Right forelimb (tissue), 1 donor: ENCODE results near the gene LZTS2.
A peak's percentile ranks its signal among the peaks of the same experiment; 100 is the strongest.
"Not testable (repeated sequence)": the region's sequence is repeated elsewhere in the genome, so short reads cannot be mapped to it uniquely, and the experiment has no call there.

Source experiments
- DNase-seq: peaks from one replicate; pipeline ENCODE4 v3.0.0-alpha.2; 2018

The LZTS2 gene, protein sequence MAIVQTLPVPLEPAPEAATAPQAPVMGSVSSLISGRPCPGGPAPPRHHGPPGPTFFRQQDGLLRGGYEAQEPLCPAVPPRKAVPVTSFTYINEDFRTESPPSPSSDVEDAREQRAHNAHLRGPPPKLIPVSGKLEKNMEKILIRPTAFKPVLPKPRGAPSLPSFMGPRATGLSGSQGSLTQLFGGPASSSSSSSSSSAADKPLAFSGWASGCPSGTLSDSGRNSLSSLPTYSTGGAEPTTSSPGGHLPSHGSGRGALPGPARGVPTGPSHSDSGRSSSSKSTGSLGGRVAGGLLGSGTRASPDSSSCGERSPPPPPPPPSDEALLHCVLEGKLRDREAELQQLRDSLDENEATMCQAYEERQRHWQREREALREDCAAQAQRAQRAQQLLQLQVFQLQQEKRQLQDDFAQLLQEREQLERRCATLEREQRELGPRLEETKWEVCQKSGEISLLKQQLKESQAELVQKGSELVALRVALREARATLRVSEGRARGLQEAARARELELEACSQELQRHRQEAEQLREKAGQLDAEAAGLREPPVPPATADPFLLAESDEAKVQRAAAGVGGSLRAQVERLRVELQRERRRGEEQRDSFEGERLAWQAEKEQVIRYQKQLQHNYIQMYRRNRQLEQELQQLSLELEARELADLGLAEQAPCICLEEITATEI

DNA sequence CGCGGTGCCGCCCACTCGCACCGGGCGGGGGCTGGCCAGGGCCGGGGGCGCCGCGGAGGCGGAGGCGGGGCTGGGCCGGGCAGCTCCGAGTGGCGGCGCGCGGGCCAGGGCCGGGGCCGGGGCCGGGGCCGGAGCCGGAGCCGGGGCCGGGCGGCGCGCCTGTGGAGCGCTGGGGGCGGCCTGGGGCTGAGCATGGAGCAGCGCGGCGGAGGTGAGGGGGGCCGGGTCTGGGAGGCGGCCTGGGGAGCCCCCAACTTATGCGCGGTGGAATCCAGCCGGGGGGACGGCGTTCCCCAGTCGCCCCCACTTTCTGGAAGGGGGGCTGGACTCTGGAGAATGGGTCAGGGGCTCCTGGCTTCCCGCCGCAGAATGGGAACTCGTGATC, at the start of gene LZTS2:
LZTS2 (plus strand) TSS at position 67 of the 385 bp plus-strand sequence. CDS start 2,731 bp downstream, outside the sequence.
- DNase-seq: no peak

DNA sequence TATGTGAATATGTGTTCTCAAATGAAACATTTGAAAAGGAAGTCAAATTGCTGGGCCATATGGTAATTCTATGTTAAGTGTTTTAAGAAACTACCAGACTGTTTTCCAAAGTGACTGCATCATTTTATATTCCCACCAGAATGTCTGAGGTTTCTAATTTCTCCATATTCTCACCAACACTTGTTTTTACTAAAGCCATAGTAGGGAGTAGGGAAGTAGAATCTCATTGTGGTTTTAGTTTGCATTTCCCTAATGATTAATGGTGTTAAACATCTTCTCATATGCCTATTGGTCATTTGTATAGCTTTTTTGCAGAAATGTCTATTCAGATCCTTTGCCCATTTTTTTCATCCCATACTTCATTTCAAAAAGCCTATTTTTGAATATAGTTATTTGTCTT, 39.4 kb upstream of the LZTS2 start:
- no peak for DNase-seq

DNA sequence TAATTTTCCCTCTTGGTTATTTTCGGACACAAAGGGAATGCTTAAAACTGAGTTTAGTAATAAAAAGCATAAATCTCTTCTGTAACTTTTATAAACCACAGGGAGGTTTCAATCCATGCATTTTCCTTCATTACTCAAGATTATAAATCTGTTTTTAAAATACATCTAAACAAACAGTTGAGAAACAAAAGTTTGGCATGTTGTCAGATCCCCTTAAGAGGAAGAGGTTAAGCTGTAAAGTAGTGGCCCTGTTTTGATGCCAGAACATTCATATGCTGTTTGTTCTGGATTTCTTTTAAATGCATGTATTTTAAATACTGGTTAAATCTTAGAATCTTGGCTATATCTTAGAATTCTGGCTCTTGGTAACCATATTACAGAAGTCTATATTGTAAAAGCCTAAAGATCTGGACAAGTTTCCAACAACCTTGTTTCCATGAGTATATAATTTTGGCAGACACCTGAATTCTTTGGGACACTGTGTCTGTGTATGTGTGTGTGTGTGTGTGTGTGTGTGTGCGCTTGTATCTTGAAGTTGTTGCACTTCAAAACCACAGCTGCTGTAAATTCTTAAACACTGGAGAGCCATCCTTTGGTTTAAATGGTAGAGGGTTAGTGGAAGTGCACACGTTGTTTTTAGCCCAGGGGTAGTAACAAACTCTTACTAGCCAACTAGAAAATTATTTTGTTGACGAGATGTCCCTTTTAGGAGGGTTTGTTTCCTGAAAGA, 37.1 kb upstream of the LZTS2 start:
- DNase-seq: no peak

DNA sequence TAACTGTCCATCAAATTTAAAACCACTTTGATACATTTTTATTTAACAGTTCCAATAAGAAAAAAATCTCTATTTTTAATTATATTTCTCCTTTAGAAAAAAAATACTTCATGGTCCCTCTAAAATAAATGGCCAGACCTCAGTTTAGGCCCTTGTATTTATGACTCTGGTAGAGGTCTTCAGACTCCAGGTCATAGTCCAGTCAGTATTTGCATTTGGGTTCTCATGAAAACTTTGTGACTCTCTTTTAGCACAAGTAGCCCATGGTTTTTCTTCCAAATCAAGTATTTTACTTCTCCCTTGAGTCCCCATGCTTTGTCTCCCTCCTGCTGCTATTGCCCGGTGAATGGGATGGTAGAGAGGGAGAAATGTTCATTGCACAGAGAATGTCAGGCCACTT, 35.8 kb upstream of the LZTS2 start:
- DNase-seq: no peak

DNA sequence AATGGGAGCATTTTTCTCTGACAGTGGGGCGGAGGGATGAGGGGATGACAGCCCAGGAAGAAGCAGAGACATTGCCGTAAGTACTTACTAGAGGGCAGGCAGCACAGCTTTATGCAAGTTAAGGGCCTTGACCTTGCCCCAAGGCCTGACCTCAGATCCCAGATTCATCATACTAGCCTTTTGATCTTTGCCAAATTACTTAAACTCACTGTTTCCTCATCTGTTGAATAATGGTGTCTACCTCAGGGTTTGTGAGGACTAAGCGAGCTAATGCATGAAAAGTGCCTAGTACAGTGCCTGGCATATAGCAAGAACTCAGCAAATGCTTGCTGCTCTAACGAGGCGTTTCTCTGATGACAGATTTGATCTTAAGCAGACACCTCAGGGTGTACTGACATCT, 33.8 kb upstream of the LZTS2 start:
- DNase-seq: no peak

DNA sequence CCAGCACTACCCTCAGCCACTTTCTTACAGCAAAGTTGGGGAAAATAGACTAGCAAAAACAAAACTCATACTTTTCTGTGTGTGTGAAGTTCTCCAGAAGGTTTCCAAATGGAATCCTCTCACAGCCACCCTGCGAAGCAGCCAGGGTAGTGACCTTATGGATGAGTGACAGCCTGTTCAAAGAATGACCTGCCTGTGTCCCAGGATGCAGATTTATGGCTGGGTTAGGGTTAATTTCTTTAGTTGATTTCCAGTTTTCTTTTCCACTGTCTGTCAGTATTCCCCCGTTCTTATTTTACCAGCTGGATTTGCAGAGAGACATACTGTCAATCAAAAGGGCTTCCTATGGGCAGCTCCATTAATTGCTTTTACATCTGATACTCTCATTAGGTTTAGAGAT, 32.7 kb upstream of the LZTS2 start:
- no peak for DNase-seq

DNA sequence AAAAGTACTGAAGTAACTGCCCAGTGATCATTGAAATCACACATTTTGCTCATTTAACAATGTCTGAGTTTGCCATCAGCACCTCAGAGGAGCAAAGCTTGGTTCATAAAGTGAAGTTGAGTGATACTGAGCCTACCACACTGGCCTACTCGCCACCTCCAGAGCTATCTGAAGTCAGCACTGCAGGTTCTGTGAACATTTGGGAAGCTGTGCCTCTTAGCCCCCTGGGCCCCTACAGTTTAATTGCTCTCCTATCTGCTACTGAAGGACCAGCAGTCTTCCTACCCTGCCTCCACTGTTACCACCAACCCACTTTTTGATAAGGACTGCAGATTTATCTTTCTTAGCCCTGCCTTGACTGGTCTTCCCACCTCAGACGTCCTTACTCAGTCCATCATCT, 32.3 kb upstream of the LZTS2 start:
- no peak for DNase-seq

DNA sequence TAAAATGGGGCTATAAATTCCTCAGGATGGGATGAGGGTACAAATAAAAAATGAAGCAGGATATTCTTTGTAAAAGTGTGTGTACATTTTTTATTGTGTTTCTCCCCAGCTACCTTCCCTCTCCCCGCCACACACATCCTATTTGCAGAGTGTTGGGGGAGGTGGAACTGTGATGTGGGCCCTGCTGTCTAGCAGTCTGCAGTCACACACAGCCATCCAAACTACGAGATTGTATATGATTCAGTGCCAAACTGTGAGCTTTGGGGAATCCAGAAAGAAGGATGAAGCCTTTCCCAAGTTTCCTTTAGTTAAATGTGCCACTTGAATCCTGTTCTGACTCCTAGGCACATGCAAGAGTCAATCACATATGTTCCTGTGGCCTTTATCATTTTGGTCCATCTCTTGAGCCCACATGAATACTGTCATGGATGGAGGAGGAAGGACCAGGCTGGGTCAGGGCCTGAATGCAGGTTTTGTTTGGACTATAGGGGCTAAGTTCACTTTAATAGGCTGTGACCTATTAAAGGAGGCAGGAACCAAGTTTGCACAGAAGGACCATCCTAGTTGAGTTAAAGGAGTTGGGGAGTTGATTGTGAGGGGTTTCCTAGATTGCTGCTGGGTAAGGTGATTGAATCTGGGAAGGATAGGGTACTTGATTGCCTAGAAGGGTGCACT, 31.4 kb upstream of the LZTS2 start:
- DNase-seq: no peak

DNA sequence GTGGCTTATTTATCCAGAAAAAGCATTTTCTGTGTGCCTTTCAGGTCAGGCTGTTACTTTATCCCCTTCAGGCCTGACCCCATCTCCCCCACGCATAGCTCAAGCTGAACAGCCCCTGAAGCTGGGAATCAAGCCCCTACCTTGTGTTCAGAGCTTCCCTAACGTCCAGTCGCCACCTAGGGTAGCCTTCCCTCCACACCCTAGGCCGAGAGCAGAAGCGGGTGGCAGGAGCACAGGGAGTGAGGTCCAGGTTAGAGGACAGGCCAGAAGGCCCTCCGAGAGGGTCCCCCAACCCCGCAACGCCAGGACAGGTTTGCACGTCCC, 30.8 kb upstream of the LZTS2 start:
- no peak for DNase-seq

DNA sequence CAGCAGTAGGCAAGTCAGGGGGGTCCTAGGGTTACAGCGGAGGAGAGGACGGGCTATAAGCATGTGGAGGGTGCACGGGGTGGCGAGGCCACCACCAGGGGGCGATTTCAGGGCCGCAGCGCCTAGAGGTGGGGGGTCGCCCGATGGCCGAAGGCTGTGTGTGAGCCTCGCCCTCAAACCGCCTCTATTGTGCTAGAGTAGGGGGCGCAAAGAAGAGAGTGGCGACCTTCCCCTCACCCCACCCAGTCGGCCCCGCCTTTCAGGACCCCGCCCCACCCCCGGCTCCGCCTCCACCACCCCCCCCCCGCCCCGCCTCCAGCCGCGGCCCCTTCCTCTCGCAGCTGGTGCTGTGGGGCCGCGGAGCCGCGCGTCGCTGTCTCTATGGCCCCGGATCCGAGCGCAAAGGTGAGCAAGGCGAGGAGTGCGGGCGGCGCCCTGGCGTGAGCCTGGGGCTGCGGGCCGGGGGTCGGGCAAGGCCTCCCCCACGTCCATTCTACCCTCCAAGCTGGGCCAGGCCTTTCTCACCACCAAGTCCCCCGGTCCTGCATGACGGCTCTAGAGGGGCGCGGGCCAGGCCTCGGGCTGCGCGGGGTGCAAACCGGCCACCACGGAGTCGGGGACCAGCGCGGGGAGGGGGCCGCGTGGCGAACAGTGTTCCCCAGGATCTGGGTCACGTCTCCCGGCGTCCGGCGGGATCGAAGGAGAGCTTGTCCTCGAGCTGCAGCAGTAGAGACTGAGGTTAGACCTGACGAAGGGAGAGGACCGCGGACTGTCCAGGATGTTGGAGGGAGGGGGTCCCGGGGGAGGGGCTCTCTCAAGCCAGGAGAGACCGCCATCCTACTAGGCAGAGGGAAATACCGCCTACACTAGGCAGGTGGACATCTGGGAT, 30.2 kb upstream of the LZTS2 start, which contains the start of gene SEMA4G:
SEMA4G (plus strand) TSS at position 318 of the 889 bp plus-strand sequence. CDS start 3,409 bp downstream, outside the sequence.
- peak; percentile 67 for DNase-seq

DNA sequence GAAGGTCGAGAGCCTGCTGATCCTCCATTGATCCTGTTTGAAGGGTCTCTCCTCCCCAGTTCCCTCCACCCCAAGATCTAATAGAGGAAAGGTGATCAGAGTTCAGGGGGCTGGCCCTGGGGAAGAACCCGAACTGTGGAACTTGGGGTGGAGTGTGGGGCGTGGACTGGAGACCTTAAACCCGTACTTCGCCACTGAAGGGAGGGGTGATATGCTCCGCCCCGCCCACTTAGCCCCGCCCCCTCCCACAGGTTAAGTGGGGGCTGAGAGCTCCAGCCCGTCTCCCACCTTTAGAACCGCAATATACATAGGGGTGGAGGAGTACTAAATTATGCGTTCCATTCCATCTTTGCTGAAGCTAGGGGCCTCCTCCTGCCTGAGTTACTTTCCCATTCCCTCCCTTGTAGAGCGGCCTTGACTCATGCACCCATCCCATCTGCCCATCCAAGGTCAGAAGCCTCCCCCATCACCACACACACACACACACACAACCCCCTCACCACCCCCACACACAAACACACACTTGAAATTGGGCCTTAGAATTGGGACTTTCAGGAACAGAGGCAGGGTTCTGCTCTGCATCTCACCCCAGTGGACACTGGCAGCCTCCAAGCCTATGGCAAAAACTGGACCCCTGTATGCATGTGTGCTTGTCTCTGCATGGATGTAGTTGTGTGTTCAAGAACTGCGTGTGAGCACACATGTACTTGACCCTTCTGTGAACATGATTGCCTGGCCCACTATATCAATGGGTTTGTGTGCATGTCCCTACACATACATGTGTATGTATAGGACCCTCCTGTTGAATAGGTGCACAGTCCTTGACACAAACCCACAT, 29.3 kb upstream of the LZTS2 start:
- DNase-seq: no peak

DNA sequence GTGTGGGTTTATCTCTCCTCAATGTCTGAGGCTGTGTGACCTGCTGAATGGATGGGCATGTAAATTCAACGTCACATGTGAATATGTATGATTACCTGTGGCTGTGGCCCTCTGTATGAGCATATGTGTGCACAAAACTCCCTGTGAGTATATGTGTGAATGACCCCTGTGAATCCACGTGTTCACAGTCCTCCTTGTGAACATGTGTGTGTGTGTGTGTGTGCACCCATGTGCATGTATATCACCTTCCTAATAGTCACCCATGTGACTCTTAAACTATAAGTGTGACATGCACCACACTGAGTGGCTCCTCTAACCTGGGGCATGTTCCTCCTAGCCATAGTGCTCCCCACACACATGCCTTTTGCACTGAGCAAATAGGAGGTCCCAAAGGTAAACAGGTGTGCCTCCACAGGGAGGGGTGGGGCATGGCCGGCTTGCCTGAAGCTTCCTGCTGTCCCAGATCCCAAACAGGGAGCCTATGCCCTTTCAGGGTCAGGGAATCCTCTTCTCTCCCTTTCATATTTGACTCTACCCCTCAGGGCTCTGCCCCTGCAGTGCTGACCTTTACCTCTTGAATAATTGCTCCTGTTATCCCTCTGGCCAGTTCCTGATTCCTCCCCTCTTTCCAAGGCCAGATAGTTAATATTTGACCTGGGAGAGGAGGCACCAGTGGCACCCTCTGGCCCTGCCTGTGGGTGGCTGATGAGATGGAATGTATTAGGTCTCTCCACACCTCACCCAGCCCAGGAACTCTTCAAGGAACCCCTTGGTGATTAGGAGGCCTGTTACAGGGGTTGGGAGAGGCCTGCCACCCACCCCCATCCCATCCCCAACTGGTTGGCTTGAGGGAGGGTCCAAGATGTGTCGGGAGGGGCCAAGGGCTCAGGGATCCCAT, 28.4 kb upstream of the LZTS2 start:
- no peak for DNase-seq

DNA sequence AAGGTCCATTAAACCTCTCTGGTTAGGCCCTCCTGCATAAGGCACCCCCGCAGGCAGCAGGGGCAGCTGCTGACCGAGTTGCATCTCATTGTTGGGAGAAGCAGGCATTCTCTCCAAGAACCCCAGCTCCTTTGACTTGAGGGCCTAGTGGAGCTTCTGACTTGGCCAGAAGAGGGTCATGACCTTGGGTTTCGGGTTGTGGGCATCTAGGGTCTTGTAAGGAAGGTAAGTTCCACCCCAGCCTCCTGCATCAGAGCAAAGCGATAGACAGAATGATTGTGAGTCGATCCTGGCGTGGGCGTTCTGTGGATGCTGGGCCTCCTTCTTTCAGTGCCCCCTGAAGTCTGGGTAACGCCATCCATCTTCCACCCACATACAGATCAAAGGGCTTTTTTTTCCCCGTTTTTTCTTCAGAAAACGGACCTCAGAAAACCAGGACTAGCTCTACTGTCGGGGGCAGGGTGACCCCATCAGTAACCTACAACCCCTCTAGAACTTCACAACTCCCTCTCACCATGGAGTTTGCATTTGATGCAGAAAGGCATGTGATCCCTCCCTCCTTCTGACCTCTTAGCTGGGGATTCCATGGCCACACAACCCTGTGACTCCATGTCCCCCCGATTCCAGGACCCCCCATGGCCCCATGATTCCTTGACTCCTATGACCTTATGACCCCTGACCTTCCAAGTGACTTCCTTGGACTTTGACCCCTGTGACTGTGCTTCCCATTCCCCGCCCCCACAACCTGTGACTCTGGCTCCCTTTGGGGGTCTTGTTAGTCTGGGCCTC, 27.3 kb upstream of the LZTS2 start:
- no peak for DNase-seq

DNA sequence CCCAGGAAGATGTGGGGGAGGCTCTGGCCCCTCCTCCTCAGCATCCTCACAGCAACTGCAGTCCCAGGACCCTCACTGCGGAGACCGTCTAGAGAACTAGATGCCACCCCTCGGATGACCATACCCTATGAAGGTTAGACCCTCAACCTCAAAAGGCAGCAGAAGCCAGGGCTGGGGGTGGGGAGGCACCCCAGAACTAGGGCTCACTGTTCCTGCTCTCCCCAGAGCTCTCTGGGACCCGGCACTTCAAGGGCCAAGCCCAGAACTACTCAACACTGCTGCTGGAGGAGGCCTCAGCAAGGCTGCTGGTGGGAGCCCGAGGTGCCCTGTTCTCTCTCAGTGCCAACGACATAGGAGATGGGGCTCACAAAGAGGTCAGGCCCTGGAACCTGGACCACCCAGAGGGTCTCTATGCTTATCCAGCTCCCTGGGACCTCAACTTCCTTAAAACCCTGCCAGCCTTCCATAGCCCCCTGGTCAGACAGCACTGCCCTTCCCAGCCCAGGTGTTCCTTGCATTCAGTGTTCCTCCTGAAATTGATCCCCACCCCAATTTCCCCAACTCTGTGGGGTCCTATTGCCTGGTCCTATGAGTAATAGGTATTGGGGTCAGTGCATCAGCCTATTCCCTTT, 26.6 kb upstream of the LZTS2 start:
- no peak for DNase-seq

DNA sequence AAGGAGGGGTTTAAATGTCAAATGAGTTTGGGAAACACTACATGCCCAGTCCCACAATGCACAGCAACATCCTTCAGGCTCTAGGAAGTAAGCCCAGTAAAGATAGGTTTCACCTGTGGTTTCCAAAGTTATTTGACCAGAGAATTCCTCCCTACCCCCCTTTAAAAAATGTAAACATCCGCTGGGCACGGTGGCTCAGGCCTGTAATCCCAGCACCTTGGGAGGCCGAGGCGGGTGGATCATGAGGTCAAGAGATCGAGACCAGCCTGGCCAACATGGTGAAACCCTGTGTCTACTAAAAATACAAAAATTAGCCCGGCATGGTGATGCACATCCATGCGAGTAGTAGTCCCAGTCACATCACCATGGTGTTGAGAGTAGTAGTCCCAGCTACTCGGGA, 24.2 kb upstream of the LZTS2 start:
- DNase-seq: not testable (repeated sequence)

DNA sequence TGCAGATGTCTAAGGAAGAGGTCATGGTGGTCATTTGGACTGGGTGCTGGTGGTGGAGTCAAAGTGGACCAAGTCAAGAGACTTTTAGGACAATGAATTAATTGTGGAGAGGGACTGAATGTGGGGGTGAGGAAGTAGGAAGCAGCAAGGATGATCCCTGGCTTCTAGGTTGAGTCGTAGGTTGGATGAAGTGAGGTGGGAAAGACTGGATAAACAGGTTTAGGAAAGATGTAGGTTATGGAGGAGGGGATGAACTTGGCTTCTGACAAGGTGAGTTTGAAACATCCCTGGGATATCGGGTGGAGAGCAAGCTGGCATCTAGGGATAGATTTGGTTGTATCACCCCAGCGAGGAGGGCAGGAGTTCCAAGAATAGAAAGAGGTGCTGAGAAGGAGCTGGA, 22.7 kb upstream of the LZTS2 start:
- no peak for DNase-seq

DNA sequence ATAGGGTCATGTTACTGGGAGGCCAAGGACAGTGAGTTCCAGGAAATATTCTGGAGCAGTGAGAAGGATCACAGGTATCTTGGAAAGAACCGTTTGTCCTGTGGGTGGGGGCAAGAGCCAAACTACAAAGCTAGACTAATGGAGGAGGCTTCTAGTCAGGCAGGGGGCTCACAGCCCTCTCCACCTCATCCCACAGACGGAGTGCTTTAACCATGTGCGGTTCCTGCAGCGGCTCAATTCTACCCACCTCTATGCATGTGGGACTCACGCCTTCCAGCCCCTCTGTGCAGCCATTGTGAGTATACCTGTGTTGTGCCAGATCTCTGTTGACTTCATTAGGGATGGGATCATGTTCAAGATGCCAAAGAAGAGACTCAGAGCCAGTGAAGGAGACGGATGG, 22.2 kb upstream of the LZTS2 start:
- DNase-seq: no peak

DNA sequence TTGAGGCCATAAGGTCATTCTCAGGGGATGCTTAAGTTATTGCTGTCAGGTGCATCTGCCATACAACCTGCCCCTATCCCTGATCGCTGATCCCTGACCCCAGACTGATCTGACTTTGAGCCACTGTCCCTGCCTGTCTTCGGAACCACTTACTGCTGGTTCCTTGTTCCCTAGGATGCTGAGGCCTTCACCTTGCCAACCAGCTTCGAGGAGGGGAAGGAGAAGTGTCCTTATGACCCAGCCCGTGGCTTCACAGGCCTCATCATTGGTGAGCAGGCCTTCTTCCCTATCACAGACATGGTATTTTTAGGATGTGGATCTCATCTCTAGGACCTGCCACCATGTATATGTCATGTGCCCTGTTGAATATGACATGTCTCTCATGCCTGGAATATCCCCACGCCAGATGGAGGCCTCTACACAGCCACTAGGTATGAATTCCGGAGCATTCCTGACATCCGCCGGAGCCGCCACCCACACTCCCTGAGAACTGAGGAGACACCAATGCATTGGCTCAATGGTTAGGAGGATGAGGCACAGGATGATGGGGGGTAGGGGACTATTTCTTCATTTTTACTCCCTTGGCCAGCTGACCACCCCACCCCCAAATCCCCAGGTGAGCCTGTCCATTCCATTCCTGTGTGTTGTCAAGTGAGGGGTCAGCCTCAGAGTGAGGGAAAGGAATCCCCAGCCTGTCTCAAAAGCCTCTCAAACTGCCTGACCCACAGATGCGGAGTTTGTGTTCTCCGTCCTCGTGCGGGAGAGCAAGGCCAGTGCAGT, 21.3 kb upstream of the LZTS2 start:
- no peak for DNase-seq
